PC-3 (cell line): ENCODE data around the gene MAS1L. TPM values are rescaled to one million over a fixed set of nuclear protein-coding genes. Genes with fewer than 3 reads are reported as not detected.

ENCODE experiments used
- ATAC-seq: fragments of 200-7000 bp; cut with Tn5 transposase; 2 replicates; pipeline ENCODE4 v1.9.1; 2020; ENCODE audit warnings: mild to moderate bottlenecking, moderate library complexity
- BruUV-seq: library from RNA; stranded (reverse); fragments of 400-500 nt; replicated peaks from 2 replicates; lab custom pipeline; 2021; lab: Mats Ljungman, UMichigan
- CTCF ChIA-PET: fragments of 300-600 bp; sonication (Branson Sonifier 250); formaldehyde crosslinking; loops from one replicate; lab custom pipeline; 2022; ENCODE audit warnings: antibody characterized with exemption; lab: Charles Lee
- POLR2A ChIA-PET: fragments of 300-600 bp; sonication (Branson Sonifier 250); formaldehyde crosslinking; loops from one replicate; lab custom pipeline; 2022; ENCODE audit warnings: antibody characterized with exemption; ENCODE audit not compliant: unreplicated experiment; lab: Charles Lee
- DNase-seq: peaks from one replicate; pipeline ENCODE4 v3.0.0-alpha.2; 2015
- H2AFZ ChIP-seq: fragments of 300-600 bp; sonication (generic); 2 replicates; pipeline ENCODE4 v1.6.0; 2016; ENCODE audit warnings: antibody characterized with exemption, low read length
- H3F3A ChIP-seq: fragments of 300-600 bp; sonication (generic); one replicate; pipeline ENCODE4 v1.6.0; 2017; ENCODE audit warnings: antibody characterized with exemption, low read length, control low read depth, mild to moderate bottlenecking; ENCODE audit not compliant: unreplicated experiment
- H3K27ac ChIP-seq: fragments of 300-600 bp; sonication (generic); 2 replicates; pipeline ENCODE4 v1.5.1; 2016; ENCODE audit warnings: mild to moderate bottlenecking, low read length
- H3K27me3 ChIP-seq: fragments of 300-600 bp; sonication (generic); 2 replicates; pipeline ENCODE4 v1.6.1; 2016; ENCODE audit warnings: low read length, mixed read lengths
- H3K36me3 ChIP-seq: fragments of 300-600 bp; sonication (generic); 2 replicates; pipeline ENCODE4 v1.6.1; 2016; ENCODE audit warnings: low read depth, mixed run types, low read length, mixed read lengths
- H3K4me1 ChIP-seq: fragments of 300-600 bp; sonication (generic); 2 replicates; pipeline ENCODE4 v1.5.1; 2016; ENCODE audit warnings: low read length; ENCODE audit not compliant: insufficient read depth
- H3K4me2 ChIP-seq: fragments of 300-600 bp; sonication (generic); 2 replicates; pipeline ENCODE4 v1.6.0; 2016; ENCODE audit warnings: low read length
- H3K4me3 ChIP-seq: fragments of 300-600 bp; sonication (generic); 2 replicates; pipeline ENCODE4 v1.5.1; 2016; ENCODE audit warnings: mild to moderate bottlenecking, low read length, mixed read lengths
- H3K79me2 ChIP-seq: fragments of 300-600 bp; sonication (generic); 2 replicates; pipeline ENCODE4 v1.6.1; 2017; ENCODE audit warnings: low read length, mixed read lengths
- H3K9ac ChIP-seq: fragments of 300-600 bp; sonication (generic); 2 replicates; pipeline ENCODE4 v1.6.0; 2016; ENCODE audit warnings: mild to moderate bottlenecking, low read length
- H3K9me2 ChIP-seq: fragments of 300-600 bp; sonication (generic); replicated peaks from 2 replicates; pipeline ENCODE4 v1.6.1; 2016; ENCODE audit warnings: mixed run types, low read length, mixed read lengths
- H3K9me3 ChIP-seq: fragments of 300-600 bp; sonication (generic); 2 replicates; pipeline ENCODE4 v1.6.1; 2016; ENCODE audit warnings: low read length, mixed read lengths
- H4K20me1 ChIP-seq: fragments of 300-600 bp; sonication (generic); 2 replicates; pipeline ENCODE4 v1.6.1; 2016; ENCODE audit warnings: low read length, mixed read lengths
- CTCF ChIP-seq: fragments of 300-600 bp; sonication (generic); conservative IDR thresholded peaks from 2 replicates; pipeline ENCODE4 v1.5.1; 2017; ENCODE audit warnings: antibody characterized with exemption, low read depth, mild to moderate bottlenecking, low read length
- EZH2 ChIP-seq: fragments of 300-600 bp; sonication (generic); IDR thresholded peaks from one replicate; pipeline ENCODE4 v1.6.1; 2017; ENCODE audit warnings: antibody characterized with exemption, mild to moderate bottlenecking, low read length; ENCODE audit not compliant: unreplicated experiment
- EZH2phosphoT487 ChIP-seq: fragments of 300-600 bp; sonication (generic); IDR thresholded peaks from 2 replicates; pipeline ENCODE4 v1.6.1; 2018; ENCODE audit warnings: mild to moderate bottlenecking, antibody characterized with exemption, low read length, borderline replicate concordance
- intact Hi-C: fragments of 100-400 bp; cut with micrococcal nuclease; formaldehyde crosslinking; loops from 2 replicates; pipeline ENCODE4 v1.9.0; 2023
- total RNA-seq: library from RNA; depleted of rRNA; stranded (reverse); fragments of >200 nt; gene quantifications from 2 replicates; pipeline ENCODE4 v1.2.3, GENCODE V29; 2014

MAS1L gene
- total RNA-seq, 1 experiment from 2014 or later = not detected

DNA sequence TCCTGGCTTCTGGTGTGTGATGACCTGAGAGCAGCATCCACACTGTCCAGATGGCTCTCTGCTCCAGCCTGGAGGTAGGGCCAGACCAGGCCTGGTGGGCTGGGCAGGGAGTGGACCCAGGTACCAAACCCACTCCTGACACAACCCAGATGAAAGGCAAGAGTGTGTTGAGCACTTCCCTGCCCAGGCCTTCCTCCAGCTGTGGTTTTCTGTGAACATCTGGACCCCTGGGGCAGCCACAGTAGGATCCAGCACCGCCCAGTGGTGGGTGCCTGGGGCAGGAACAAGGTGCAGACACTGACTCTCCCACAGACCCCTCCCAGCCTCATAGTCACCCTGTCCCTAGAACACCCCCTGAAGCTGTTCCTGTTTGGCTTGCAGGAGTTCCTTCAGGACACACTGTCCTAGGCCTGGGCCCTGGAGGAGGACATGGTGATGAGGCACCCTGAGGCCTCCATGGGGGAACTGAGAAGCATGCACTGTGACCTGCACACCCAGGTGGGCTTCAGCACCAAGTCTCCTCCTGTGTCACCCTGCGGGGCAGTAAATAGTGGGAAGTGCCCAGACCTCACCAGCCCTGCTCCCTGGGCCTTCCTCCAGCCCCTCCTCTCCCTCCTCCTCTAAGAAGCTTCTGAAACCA lies 43.0 kb upstream of the MAS1L start:
- Histone ChIP-seq H3K4me1 (no peaks in the 10 kb centered on the region), H4K20me1 (no peaks in the 10 kb centered on the region), H3K9me3 (no peaks in the 10 kb centered on the region), H3K27me3 (peaks cover 17% of the 10 kb centered on the region), H2AFZ (no peak overlapping the region), H3K9me2 (no peaks in the 10 kb centered on the region), H3K4me3 (no peak overlapping the region), H3K27ac (no peak overlapping the region), H3F3A (no peaks in the 10 kb centered on the region), H3K9ac (no peak overlapping the region), H3K4me2 (no peak overlapping the region), H3K79me2 (no peaks in the 10 kb centered on the region), H3K36me3 (no peaks in the 10 kb centered on the region)
- no TSS peak for BruUV-seq
- ChIA-PET POLR2A (no interaction called here), CTCF (no interaction called here)
- TF ChIP-seq EZH2 (no peak), CTCF (no peak), EZH2phosphoT487 (no peak)
- ATAC-seq = no peak
- intact Hi-C loops = no loop called here
- DNase-seq = no peak

GRCh38 chr6:29529956-29530355 lies 42.2 kb upstream of the MAS1L start:
- ATAC-seq (no peak), DNase-seq (no peak)
- Histone ChIP-seq H3K9ac (no peak overlapping the region), H3K27ac (no peak overlapping the region), H3K27me3 (peaks cover 23% of the 10 kb centered on the region), H3K36me3 (no peaks in the 10 kb centered on the region), H3K9me2 (no peaks in the 10 kb centered on the region), H3F3A (no peaks in the 10 kb centered on the region), H3K4me2 (no peak overlapping the region), H2AFZ (no peak overlapping the region), H3K9me3 (no peaks in the 10 kb centered on the region), H3K79me2 (no peaks in the 10 kb centered on the region), H3K4me1 (no peaks in the 10 kb centered on the region), H3K4me3 (no peak overlapping the region), H4K20me1 (no peaks in the 10 kb centered on the region)
- TF ChIP-seq EZH2phosphoT487 (no peak), EZH2 (no peak), CTCF (no peak)
- intact Hi-C loops = no loop called here
- ChIA-PET CTCF (no interaction called here), POLR2A (no interaction called here)
- no TSS peak for BruUV-seq

DNA sequence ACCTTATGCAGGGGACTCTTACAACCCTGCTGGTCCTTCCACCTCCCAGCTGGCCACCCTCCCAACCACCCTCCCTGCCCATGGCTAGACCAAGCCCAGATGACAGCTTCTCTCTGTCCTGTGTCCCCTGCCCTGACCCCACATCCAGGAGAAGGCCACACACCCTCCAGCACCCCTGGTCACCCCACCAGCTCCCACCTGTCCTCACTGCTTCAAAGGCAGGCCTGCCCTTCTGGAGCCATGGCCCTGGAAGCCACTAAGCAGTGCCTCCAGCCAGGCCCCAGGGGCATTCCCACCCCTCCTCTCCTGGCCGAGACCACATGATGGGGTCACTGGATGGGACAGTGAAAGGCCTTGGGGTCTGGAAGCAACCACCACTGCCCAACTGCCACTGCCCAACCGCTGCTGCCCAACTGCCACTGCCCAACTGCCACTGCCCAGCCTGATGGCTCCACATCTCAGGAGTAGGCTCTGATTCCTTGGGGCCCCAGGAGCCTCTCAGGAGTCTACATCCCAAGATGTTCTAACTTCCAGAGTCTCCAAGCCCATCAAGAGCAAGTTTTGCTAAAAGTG lies 41.3 kb upstream of the MAS1L start:
- Histone ChIP-seq H3K4me2 (no peak overlapping the region), H3K4me3 (no peak overlapping the region), H4K20me1 (no peaks in the 10 kb centered on the region), H2AFZ (no peak overlapping the region), H3K9me2 (no peaks in the 10 kb centered on the region), H3F3A (no peaks in the 10 kb centered on the region), H3K9me3 (no peaks in the 10 kb centered on the region), H3K27me3 (peaks cover 23% of the 10 kb centered on the region), H3K9ac (no peak overlapping the region), H3K79me2 (no peaks in the 10 kb centered on the region), H3K4me1 (no peaks in the 10 kb centered on the region), H3K27ac (no peak overlapping the region), H3K36me3 (no peaks in the 10 kb centered on the region)
- no TSS peak for BruUV-seq
- ATAC-seq = no peak
- no peak for TF ChIP-seq EZH2phosphoT487
- TF ChIP-seq CTCF = no peak
- no peak for TF ChIP-seq EZH2
- intact Hi-C loops = no loop called here
- no peak for DNase-seq
- ChIA-PET POLR2A (no interaction called here), CTCF (no interaction called here)
